Measurements from ENCODE around the gene RMP24.

DNA sequence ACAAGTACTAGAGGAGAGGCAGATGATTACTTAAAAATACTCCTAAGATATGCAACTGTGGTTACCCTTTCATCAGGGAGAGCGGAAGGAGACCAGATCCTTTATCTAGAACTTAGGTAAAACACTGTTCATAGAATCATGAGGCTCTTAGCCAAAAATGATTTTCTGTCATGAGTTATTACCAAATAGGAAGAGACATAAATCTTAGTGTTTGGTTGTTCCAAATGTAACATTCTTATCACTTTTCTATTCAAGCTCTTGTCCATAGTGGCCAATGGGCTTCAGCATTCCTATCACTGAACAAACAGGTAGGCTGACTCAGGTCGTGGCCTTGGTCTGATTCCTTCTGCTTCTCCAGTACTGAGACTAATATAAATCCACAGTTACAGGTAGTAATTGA, 56.4 kb downstream of the RMP24 start:
- TF ChIP-seq, protein P1, sequence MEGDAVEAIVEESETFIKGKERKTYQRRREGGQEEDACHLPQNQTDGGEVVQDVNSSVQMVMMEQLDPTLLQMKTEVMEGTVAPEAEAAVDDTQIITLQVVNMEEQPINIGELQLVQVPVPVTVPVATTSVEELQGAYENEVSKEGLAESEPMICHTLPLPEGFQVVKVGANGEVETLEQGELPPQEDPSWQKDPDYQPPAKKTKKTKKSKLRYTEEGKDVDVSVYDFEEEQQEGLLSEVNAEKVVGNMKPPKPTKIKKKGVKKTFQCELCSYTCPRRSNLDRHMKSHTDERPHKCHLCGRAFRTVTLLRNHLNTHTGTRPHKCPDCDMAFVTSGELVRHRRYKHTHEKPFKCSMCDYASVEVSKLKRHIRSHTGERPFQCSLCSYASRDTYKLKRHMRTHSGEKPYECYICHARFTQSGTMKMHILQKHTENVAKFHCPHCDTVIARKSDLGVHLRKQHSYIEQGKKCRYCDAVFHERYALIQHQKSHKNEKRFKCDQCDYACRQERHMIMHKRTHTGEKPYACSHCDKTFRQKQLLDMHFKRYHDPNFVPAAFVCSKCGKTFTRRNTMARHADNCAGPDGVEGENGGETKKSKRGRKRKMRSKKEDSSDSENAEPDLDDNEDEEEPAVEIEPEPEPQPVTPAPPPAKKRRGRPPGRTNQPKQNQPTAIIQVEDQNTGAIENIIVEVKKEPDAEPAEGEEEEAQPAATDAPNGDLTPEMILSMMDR (IDR thresholded peaks at IDR 0.05), result no peak
- TF ChIP-seq POLR2A (IDR thresholded peaks at IDR 0.05) (no peak), POLR2AphosphoS5 (IDR thresholded peaks at IDR 0.05) (no peak), EP300 (IDR thresholded peaks at IDR 0.05) (no peak)

Measured in suprapubic skin (tissue), 4 donors.